WTC11 (cell line): Measurements from ENCODE around the gene PRKAG2. TPM values are rescaled to one million over a fixed set of nuclear protein-coding genes. Genes with fewer than 3 reads are reported as not detected.

Experiments
- ATAC-seq: fragments of 200-7000 bp; cut with Tn5 transposase; 2 replicates; pipeline ENCODE4 v1.10.0; 2021; ENCODE audit warnings: mild to moderate bottlenecking, moderate library complexity
- CTCF ChIA-PET: fragments of 300-600 bp; sonication (Branson Sonifier 250); formaldehyde crosslinking; loops from one replicate; lab custom pipeline; 2021; ENCODE audit warnings: antibody characterized with exemption; lab: Charles Lee
- POLR2A ChIA-PET: fragments of 350-600 bp; sonication (Branson Sonifier 250); formaldehyde crosslinking; loops from one replicate; lab custom pipeline; 2021; ENCODE audit warnings: antibody characterized with exemption; lab: Charles Lee
- DNase-seq: peaks from one replicate; pipeline ENCODE4 v3.0.0; 2021; ENCODE audit warnings: low spot score
- H3K27ac Mint-ChIP-seq: 2 replicates; pipeline ENCODE4 v1.8.0; 2021; ENCODE audit warnings: mixed read lengths
- H3K27me3 Mint-ChIP-seq: 2 replicates; pipeline ENCODE4 v1.8.0; 2021; ENCODE audit warnings: low read depth, mild to moderate bottlenecking, moderate library complexity, mixed read lengths
- H3K36me3 Mint-ChIP-seq: 2 replicates; pipeline ENCODE4 v1.8.0; 2021; ENCODE audit warnings: mixed read lengths
- H3K4me1 Mint-ChIP-seq: 2 replicates; pipeline ENCODE4 v1.8.0; 2022; ENCODE audit warnings: mixed read lengths
- H3K4me3 Mint-ChIP-seq: 2 replicates; pipeline ENCODE4 v1.8.0; 2021; ENCODE audit warnings: mild to moderate bottlenecking, moderate library complexity, mixed read lengths
- H3K9me3 Mint-ChIP-seq: 2 replicates; pipeline ENCODE4 v1.8.0; 2021; ENCODE audit warnings: mixed read lengths
- CBFB ChIP-seq: sonication (generic); formaldehyde crosslinking; IDR thresholded peaks from 2 replicates; pipeline ENCODE4 v1.8.1; 2022; ENCODE audit warnings: mild to moderate bottlenecking, low read depth, missing genetic modification reagents
- EMX1 ChIP-seq: fragments of 250-450 bp; sonication (Bioruptor Pico); IDR thresholded peaks from 2 replicates; pipeline ENCODE4 v1.8.0; 2021; ENCODE audit warnings: mild to moderate bottlenecking
- ESRRA ChIP-seq: sonication (generic); formaldehyde crosslinking; IDR thresholded peaks from 2 replicates; pipeline ENCODE4 v1.8.1; 2022; ENCODE audit warnings: mild to moderate bottlenecking, missing genetic modification reagents, borderline replicate concordance
- FOXK1 ChIP-seq: sonication (generic); formaldehyde crosslinking; IDR thresholded peaks from 2 replicates; pipeline ENCODE4 v1.8.0; 2022; ENCODE audit warnings: mild to moderate bottlenecking, moderate library complexity, missing genetic modification reagents
- NFYB ChIP-seq: sonication (generic); formaldehyde crosslinking; conservative IDR thresholded peaks from 2 replicates; pipeline ENCODE4 v1.8.0; 2022; ENCODE audit warnings: low read depth, missing genetic modification reagents
- OVOL2 ChIP-seq: fragments of 250-450 bp; sonication (Bioruptor Pico); IDR thresholded peaks from 2 replicates; pipeline ENCODE4 v1.9.0; 2021; ENCODE audit warnings: mild to moderate bottlenecking, borderline replicate concordance
- SOX15 ChIP-seq: fragments of 250-450 bp; sonication (Bioruptor Pico); IDR thresholded peaks from 2 replicates; pipeline ENCODE4 v1.9.0; 2021; ENCODE audit warnings: mild to moderate bottlenecking
- SP1 ChIP-seq: sonication (generic); formaldehyde crosslinking; conservative IDR thresholded peaks from 2 replicates; pipeline ENCODE4 v1.8.1; 2022; ENCODE audit warnings: missing genetic modification reagents
- TEAD1 ChIP-seq: sonication (generic); formaldehyde crosslinking; IDR thresholded peaks from 2 replicates; pipeline ENCODE4 v1.8.0; 2022; ENCODE audit warnings: mild to moderate bottlenecking, missing genetic modification reagents
- ZNF232 ChIP-seq: sonication (generic); formaldehyde crosslinking; IDR thresholded peaks from 2 replicates; pipeline ENCODE4 v1.8.0; 2022; ENCODE audit warnings: mild to moderate bottlenecking, missing genetic modification reagents
- total RNA-seq: library from RNA; stranded (reverse); gene quantifications from 3 replicates; pipeline ENCODE4 v1.2.3, GENCODE V29; 2021
- TF ChIP-seq, protein P1 (sequence below): sonication (generic); formaldehyde crosslinking; IDR thresholded peaks from 2 replicates; pipeline ENCODE4 v1.8.0; 2023; ENCODE audit warnings: mild to moderate bottlenecking, missing genetic modification reagents
- TF ChIP-seq, protein P2 (sequence below): sonication (generic); formaldehyde crosslinking; IDR thresholded peaks from 2 replicates; pipeline ENCODE4 v1.8.0; 2022; ENCODE audit warnings: mild to moderate bottlenecking, missing genetic modification reagents
- TF ChIP-seq, protein P3 (sequence below): sonication (generic); formaldehyde crosslinking; IDR thresholded peaks from 2 replicates; pipeline ENCODE4 v1.8.1; 2023; ENCODE audit warnings: mild to moderate bottlenecking, missing genetic modification reagents, borderline replicate concordance
- TF ChIP-seq, protein P4 (sequence below): sonication (generic); formaldehyde crosslinking; IDR thresholded peaks from 2 replicates; pipeline ENCODE4 v1.8.0; 2022; ENCODE audit warnings: mild to moderate bottlenecking, missing genetic modification reagents
- TF ChIP-seq, protein P5 (sequence below): fragments of 200-600 bp; IDR thresholded peaks from 2 replicates; pipeline ENCODE4 v1.8.0; 2022; ENCODE audit warnings: antibody characterized with exemption
- TF ChIP-seq, protein P6 (sequence below): sonication (generic); formaldehyde crosslinking; IDR thresholded peaks from 2 replicates; pipeline ENCODE4 v1.8.1; 2023; ENCODE audit warnings: mild to moderate bottlenecking, missing genetic modification reagents
- TF ChIP-seq, protein P7 (sequence below): sonication (generic); formaldehyde crosslinking; IDR thresholded peaks from 2 replicates; pipeline ENCODE4 v1.8.0; 2023; ENCODE audit warnings: missing genetic modification reagents

Gene PRKAG2
- total RNA-seq, 1 experiment from 2014 or later, result 20.3 TPM

DNA sequence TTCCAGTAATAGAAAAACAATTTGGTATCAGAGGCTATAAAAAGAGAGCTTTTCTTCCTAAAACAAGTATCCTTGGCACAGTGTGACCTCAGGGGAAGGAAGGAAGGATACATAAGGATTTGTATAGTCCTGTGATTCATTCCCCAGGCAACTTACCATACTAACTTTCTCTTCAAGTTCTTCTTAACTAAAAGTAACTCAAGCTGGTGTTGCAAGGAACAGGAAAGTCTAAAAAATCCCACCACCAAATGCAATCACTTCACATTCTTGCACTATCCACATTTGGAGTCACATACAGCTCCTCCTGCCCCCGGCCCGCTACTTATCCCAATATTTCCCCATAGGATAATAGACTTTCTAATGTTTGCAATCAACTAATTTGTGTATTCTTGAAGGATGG is 84.8 kb downstream of the PRKAG2 start (continued):
- TF ChIP-seq, protein P1, sequence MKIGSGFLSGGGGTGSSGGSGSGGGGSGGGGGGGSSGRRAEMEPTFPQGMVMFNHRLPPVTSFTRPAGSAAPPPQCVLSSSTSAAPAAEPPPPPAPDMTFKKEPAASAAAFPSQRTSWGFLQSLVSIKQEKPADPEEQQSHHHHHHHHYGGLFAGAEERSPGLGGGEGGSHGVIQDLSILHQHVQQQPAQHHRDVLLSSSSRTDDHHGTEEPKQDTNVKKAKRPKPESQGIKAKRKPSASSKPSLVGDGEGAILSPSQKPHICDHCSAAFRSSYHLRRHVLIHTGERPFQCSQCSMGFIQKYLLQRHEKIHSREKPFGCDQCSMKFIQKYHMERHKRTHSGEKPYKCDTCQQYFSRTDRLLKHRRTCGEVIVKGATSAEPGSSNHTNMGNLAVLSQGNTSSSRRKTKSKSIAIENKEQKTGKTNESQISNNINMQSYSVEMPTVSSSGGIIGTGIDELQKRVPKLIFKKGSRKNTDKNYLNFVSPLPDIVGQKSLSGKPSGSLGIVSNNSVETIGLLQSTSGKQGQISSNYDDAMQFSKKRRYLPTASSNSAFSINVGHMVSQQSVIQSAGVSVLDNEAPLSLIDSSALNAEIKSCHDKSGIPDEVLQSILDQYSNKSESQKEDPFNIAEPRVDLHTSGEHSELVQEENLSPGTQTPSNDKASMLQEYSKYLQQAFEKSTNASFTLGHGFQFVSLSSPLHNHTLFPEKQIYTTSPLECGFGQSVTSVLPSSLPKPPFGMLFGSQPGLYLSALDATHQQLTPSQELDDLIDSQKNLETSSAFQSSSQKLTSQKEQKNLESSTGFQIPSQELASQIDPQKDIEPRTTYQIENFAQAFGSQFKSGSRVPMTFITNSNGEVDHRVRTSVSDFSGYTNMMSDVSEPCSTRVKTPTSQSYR (CRISPR knock-in tag), result no peak
- TF ChIP-seq, protein P2, sequence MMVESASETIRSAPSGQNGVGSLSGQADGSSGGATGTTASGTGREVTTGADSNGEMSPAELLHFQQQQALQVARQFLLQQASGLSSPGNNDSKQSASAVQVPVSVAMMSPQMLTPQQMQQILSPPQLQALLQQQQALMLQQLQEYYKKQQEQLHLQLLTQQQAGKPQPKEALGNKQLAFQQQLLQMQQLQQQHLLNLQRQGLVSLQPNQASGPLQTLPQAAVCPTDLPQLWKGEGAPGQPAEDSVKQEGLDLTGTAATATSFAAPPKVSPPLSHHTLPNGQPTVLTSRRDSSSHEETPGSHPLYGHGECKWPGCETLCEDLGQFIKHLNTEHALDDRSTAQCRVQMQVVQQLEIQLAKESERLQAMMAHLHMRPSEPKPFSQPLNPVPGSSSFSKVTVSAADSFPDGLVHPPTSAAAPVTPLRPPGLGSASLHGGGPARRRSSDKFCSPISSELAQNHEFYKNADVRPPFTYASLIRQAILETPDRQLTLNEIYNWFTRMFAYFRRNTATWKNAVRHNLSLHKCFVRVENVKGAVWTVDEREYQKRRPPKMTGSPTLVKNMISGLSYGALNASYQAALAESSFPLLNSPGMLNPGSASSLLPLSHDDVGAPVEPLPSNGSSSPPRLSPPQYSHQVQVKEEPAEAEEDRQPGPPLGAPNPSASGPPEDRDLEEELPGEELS, result no peak
- TF ChIP-seq FOXK1 (CRISPR knock-in tag) (no peak), ZNF232 (no peak), EMX1 (CRISPR knock-in tag) (no peak), ESRRA (CRISPR knock-in tag) (no peak), OVOL2 (CRISPR knock-in tag) (no peak), CBFB (no peak)
- TF ChIP-seq, protein P3, sequence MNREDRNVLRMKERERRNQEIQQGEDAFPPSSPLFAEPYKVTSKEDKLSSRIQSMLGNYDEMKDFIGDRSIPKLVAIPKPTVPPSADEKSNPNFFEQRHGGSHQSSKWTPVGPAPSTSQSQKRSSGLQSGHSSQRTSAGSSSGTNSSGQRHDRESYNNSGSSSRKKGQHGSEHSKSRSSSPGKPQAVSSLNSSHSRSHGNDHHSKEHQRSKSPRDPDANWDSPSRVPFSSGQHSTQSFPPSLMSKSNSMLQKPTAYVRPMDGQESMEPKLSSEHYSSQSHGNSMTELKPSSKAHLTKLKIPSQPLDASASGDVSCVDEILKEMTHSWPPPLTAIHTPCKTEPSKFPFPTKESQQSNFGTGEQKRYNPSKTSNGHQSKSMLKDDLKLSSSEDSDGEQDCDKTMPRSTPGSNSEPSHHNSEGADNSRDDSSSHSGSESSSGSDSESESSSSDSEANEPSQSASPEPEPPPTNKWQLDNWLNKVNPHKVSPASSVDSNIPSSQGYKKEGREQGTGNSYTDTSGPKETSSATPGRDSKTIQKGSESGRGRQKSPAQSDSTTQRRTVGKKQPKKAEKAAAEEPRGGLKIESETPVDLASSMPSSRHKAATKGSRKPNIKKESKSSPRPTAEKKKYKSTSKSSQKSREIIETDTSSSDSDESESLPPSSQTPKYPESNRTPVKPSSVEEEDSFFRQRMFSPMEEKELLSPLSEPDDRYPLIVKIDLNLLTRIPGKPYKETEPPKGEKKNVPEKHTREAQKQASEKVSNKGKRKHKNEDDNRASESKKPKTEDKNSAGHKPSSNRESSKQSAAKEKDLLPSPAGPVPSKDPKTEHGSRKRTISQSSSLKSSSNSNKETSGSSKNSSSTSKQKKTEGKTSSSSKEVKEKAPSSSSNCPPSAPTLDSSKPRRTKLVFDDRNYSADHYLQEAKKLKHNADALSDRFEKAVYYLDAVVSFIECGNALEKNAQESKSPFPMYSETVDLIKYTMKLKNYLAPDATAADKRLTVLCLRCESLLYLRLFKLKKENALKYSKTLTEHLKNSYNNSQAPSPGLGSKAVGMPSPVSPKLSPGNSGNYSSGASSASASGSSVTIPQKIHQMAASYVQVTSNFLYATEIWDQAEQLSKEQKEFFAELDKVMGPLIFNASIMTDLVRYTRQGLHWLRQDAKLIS (CRISPR knock-in tag), result no peak
- TF ChIP-seq, all 79 proteins: peak for 0

DNA sequence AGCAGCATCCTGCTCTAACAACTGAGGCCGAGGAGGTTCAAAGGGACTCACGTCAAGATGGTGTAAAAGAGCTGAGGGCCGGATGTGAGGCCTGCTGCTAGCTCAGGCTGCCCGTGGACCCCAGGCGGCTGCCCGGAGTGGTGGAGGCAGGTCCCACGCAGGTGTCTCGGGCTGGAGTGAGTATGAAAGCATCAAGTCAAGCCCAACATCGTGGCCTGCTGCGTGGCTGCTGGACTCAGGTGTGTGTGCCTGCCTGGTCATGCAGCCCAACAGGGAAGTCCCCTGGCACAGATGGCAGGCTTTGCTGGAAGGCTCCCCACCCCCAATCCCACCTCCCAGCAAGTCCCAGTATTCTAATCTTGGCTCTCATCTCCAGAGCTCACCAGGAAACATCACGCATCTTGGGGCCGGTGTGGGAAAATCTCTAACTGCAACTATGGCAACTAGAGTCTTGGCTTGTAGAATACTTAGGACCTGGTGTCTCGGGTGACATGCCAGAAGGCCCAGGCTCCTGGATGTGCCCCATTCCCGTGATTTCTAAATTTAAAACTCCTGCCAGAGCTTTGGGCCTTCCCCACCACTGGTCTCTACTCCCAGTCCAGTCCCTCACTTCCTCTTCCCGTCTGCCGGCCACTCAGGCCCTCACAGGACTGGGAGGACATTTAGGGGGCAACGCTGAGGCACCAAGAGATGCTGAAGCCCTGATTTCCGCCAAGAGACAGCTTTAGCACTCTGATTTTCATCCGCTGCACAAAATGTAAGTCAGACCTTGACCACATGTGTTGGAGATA is 85.9 kb downstream of the PRKAG2 start:
- peaks cover 25% of the 10 kb centered on the region for H3K4me1 Mint-ChIP-seq
- ChIA-PET CTCF (interaction anchor here (1.1 to 1.6 kb wide), 3 partner anchors 9 to 78 kb away, joined by 3 to 7 read pairs (median 5); no protein-coding TSS in a partner anchor), POLR2A (no interaction called here)
- H3K4me3 Mint-ChIP-seq, result no peak overlapping the region
- ATAC-seq, result no peak
- no peak for DNase-seq
- H3K27me3 Mint-ChIP-seq, result no peaks in the 10 kb centered on the region; the same call in none of the 2 replicates
- no peak for TF ChIP-seq SOX15 (CRISPR knock-in tag)
- peaks cover 4% of the 10 kb centered on the region; the same call in 1 of the 2 replicates for H3K9me3 Mint-ChIP-seq
- no peaks in the 10 kb centered on the region for H3K36me3 Mint-ChIP-seq
- H3K27ac Mint-ChIP-seq, result no peak overlapping the region

DNA sequence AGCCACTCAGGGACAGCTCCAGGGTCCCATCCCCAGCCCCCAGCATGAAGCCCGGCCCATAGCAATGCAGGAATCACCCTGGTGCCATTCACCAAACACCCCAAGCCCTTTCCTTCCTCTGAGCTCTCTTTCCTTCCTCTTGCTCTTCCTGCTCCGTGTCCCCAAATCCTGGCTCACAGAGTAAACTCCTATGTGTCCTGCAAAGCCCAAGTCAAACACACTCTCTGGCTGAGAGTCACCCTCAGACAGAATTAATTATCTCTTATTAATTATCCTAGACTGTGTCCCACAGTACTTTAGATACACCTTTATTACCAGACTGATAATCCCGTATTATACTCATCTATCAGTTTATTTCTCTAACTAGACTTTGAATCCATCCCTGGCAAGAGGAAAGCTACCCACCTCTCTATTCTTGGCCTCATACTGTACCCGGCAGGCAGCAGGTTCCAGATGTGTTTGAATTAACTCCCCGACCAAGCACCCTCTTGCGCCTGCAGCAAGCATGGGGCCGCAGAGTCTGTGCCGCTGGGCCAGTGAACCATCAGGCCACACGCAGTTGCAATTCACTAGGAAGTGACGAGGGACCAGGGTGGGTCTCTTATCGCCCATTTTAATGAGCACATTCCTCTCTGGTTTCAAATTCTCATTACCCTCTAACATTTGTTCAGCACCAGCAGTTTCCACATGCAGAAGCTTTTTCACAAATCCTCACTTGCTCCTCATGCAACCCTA is 86.7 kb downstream of the PRKAG2 start:
- ChIA-PET POLR2A (no interaction called here), CTCF (interaction anchor here (1.6 kb wide), 1 partner anchor 31 kb away, joined by 7 read pairs; no protein-coding TSS in a partner anchor)
- H3K9me3 Mint-ChIP-seq, result peaks cover 4% of the 10 kb centered on the region; the same call in 1 of the 2 replicates
- H3K36me3 Mint-ChIP-seq, result no peaks in the 10 kb centered on the region
- H3K4me1 Mint-ChIP-seq, result peaks cover 25% of the 10 kb centered on the region
- no peak overlapping the region for H3K27ac Mint-ChIP-seq
- no peak for DNase-seq
- no peak overlapping the region for H3K4me3 Mint-ChIP-seq
- ATAC-seq, result no peak
- no peaks in the 10 kb centered on the region; the same call in none of the 2 replicates for H3K27me3 Mint-ChIP-seq
- TF ChIP-seq, protein P4, sequence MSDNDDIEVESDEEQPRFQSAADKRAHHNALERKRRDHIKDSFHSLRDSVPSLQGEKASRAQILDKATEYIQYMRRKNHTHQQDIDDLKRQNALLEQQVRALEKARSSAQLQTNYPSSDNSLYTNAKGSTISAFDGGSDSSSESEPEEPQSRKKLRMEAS (CRISPR knock-in tag), result no peak
- TF ChIP-seq, protein P5, sequence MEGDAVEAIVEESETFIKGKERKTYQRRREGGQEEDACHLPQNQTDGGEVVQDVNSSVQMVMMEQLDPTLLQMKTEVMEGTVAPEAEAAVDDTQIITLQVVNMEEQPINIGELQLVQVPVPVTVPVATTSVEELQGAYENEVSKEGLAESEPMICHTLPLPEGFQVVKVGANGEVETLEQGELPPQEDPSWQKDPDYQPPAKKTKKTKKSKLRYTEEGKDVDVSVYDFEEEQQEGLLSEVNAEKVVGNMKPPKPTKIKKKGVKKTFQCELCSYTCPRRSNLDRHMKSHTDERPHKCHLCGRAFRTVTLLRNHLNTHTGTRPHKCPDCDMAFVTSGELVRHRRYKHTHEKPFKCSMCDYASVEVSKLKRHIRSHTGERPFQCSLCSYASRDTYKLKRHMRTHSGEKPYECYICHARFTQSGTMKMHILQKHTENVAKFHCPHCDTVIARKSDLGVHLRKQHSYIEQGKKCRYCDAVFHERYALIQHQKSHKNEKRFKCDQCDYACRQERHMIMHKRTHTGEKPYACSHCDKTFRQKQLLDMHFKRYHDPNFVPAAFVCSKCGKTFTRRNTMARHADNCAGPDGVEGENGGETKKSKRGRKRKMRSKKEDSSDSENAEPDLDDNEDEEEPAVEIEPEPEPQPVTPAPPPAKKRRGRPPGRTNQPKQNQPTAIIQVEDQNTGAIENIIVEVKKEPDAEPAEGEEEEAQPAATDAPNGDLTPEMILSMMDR, result no peak
- TF ChIP-seq, protein P6, sequence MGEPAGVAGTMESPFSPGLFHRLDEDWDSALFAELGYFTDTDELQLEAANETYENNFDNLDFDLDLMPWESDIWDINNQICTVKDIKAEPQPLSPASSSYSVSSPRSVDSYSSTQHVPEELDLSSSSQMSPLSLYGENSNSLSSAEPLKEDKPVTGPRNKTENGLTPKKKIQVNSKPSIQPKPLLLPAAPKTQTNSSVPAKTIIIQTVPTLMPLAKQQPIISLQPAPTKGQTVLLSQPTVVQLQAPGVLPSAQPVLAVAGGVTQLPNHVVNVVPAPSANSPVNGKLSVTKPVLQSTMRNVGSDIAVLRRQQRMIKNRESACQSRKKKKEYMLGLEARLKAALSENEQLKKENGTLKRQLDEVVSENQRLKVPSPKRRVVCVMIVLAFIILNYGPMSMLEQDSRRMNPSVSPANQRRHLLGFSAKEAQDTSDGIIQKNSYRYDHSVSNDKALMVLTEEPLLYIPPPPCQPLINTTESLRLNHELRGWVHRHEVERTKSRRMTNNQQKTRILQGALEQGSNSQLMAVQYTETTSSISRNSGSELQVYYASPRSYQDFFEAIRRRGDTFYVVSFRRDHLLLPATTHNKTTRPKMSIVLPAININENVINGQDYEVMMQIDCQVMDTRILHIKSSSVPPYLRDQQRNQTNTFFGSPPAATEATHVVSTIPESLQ (CRISPR knock-in tag), result no peak
- TF ChIP-seq SOX15 (CRISPR knock-in tag) (no peak), TEAD1 (CRISPR knock-in tag) (no peak), SP1 (CRISPR knock-in tag) (no peak), NFYB (CRISPR knock-in tag) (no peak)
- TF ChIP-seq, protein P7, sequence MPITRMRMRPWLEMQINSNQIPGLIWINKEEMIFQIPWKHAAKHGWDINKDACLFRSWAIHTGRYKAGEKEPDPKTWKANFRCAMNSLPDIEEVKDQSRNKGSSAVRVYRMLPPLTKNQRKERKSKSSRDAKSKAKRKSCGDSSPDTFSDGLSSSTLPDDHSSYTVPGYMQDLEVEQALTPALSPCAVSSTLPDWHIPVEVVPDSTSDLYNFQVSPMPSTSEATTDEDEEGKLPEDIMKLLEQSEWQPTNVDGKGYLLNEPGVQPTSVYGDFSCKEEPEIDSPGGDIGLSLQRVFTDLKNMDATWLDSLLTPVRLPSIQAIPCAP (CRISPR knock-in tag), result no peak
